Upper lobe of left lung (tissue), 4 donors: ENCODE results near the gene FAM118A.

Experiments used
- EP300 ChIP-seq, 4 donors: sonication (generic); formaldehyde crosslinking; IDR thresholded peaks; one replicate each; pipeline ENCODE4 v1.5.1; 2017; ENCODE audit warnings: antibody characterized with exemption in 4 of 4, control low read depth in 2 of 4
- POLR2A ChIP-seq, 4 donors: fragments of 450-650 bp; IDR thresholded peaks; one replicate each; pipeline ENCODE4 v1.5.1; 2016 to 2017; ENCODE audit warnings: antibody characterized with exemption in 4 of 4, mild to moderate bottlenecking in 2 of 4
- POLR2AphosphoS5 ChIP-seq, 2 donors: sonication (generic); formaldehyde crosslinking; IDR thresholded peaks; one replicate each; pipeline ENCODE4 v1.5.1; 2017; ENCODE audit warnings: antibody characterized with exemption in 2 of 2
- TF ChIP-seq, protein P1 (sequence below), 6 experiments: fragments of 450-650 bp in 4 of 6; fragments of 200-600 bp in 2 of 6; sonication (generic) in 2 of 6; IDR thresholded peaks; one replicate each; pipeline ENCODE4 v1.5.1; 2016 to 2019; ENCODE audit warnings: antibody characterized with exemption in 6 of 6

DNA sequence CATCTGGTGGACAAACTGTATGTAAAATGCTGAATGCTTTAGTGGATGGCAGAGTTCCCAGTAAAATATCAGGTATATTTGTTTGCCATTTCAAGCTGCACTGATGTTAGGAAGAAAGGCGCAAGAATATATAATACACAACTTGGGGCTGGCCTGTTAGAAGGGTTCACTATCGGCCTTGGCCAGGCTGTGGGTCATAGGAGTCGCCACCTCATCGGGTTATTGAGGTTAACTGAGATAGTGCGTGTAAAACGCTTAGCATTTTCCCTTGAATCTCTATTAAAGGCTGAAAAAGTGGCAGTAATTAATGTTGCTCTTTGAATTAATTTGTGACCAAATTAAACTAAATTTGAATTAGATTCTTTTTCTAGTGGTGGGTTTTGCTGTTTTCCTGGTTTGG lies 5.1 kb downstream of the FAM118A start:
- TF ChIP-seq, protein P1, sequence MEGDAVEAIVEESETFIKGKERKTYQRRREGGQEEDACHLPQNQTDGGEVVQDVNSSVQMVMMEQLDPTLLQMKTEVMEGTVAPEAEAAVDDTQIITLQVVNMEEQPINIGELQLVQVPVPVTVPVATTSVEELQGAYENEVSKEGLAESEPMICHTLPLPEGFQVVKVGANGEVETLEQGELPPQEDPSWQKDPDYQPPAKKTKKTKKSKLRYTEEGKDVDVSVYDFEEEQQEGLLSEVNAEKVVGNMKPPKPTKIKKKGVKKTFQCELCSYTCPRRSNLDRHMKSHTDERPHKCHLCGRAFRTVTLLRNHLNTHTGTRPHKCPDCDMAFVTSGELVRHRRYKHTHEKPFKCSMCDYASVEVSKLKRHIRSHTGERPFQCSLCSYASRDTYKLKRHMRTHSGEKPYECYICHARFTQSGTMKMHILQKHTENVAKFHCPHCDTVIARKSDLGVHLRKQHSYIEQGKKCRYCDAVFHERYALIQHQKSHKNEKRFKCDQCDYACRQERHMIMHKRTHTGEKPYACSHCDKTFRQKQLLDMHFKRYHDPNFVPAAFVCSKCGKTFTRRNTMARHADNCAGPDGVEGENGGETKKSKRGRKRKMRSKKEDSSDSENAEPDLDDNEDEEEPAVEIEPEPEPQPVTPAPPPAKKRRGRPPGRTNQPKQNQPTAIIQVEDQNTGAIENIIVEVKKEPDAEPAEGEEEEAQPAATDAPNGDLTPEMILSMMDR (IDR thresholded peaks at IDR 0.05): no peak
- TF ChIP-seq EP300 (IDR thresholded peaks at IDR 0.05): no peak
- no peak for TF ChIP-seq POLR2A (IDR thresholded peaks at IDR 0.05)
- no peak for TF ChIP-seq POLR2AphosphoS5 (IDR thresholded peaks at IDR 0.05)
